GM08714 (cell line): ENCODE measurements around the gene KRT83.
"Not testable (repeated sequence)": the region's sequence is repeated elsewhere in the genome, so short reads cannot be mapped to it uniquely, and the experiment has no call there.

Experiments used
- H3K4me3 ChIP-seq: fragments of 200-500 bp; sonication (Bioruptor generic); 2 replicates; pipeline ENCODE4 v1.5.1; 2014; ENCODE audit warnings: mild to moderate bottlenecking, low read length, inconsistent platforms
- ZNF274 ChIP-seq: IDR thresholded peaks from 2 replicates; pipeline ENCODE4 v1.6.1; 2012; ENCODE audit warnings: mild to moderate bottlenecking, low read depth, low read length

The KRT83 gene

GRCh38 chr12:52313926-52314325 is 7.3 kb downstream of the KRT83 start:
- TF ChIP-seq ZNF274, result no peak

GRCh38 chr12:52313461-52313860 is 7.7 kb downstream of the KRT83 start:
- H3K4me3 ChIP-seq, result no peak overlapping the region
- no peak for TF ChIP-seq ZNF274

More at GRCh38 chr12:52313926-52314325, 7.3 kb downstream of the KRT83 start:
- no peak overlapping the region for H3K4me3 ChIP-seq

GRCh38 chr12:52312086-52312485 is 9.1 kb downstream of the KRT83 start:
- no peak overlapping the region for H3K4me3 ChIP-seq
- TF ChIP-seq ZNF274, result no peak

- no peak for TF ChIP-seq ZNF274
- no peak overlapping the region for H3K4me3 ChIP-seq
Measured at GRCh38 chr12:52311285-52311648, 9.9 kb downstream of the KRT83 start.

- H3K4me3 ChIP-seq, result no peak overlapping the region
- TF ChIP-seq ZNF274, result no peak
Measured at GRCh38 chr12:52310622-52311284, 10.4 kb downstream of the KRT83 start.

GRCh38 chr12:52308806-52309425 is 12.3 kb downstream of the KRT83 start:
- no peak for TF ChIP-seq ZNF274
- no peak overlapping the region for H3K4me3 ChIP-seq

GRCh38 chr12:52307836-52308805 is 13.1 kb downstream of the KRT83 start:
- no peak overlapping the region for H3K4me3 ChIP-seq
- no peak for TF ChIP-seq ZNF274

GRCh38 chr12:52306731-52307130 is 14.5 kb downstream of the KRT83 start:
- TF ChIP-seq ZNF274, result no peak
- H3K4me3 ChIP-seq, result no peak overlapping the region

GRCh38 chr12:52305921-52306705 is 15.1 kb downstream of the KRT83 start:
- TF ChIP-seq ZNF274, result no peak
- no peak overlapping the region for H3K4me3 ChIP-seq

- not testable (repeated sequence) for H3K4me3 ChIP-seq
Measured at GRCh38 chr12:52304941-52305411, 16.2 kb downstream of the KRT83 start.

GRCh38 chr12:52302242-52302914 is 18.8 kb downstream of the KRT83 start:
- H3K4me3 ChIP-seq, result not testable (repeated sequence)

- H3K4me3 ChIP-seq, result not testable (repeated sequence)
Measured at GRCh38 chr12:52301721-52302120, 19.5 kb downstream of the KRT83 start.

GRCh38 chr12:52300796-52301691 is 20.2 kb downstream of the KRT83 start:
- no peak for TF ChIP-seq ZNF274
- H3K4me3 ChIP-seq, result no peak overlapping the region
